Neural progenitor cell (in vitro differentiated cells): ENCODE measurements around the gene KCNQ1. TPM values are rescaled to one million over a fixed set of nuclear protein-coding genes. Genes with fewer than 3 reads are reported as not detected.
A peak's percentile ranks its signal among the peaks of the same experiment; 100 is the strongest.

Experiments used
- DNase-seq: peaks from one replicate; pipeline ENCODE4 v3.0.0-alpha.2; 2016; ENCODE audit warnings: low spot score
- H2AFZ ChIP-seq: fragments of 200-600 bp; sonication (generic); replicated peaks from 2 replicates; pipeline ENCODE4 v1.6.1; 2016; ENCODE audit warnings: antibody characterized with exemption
- H3F3A ChIP-seq: fragments of 200-600 bp; sonication (generic); 2 replicates; pipeline ENCODE4 v1.6.1; 2016; ENCODE audit warnings: antibody characterized with exemption, low read depth
- H3K27ac ChIP-seq: fragments of 200-600 bp; sonication (generic); 2 replicates; pipeline ENCODE4 v1.5.1; 2016; ENCODE audit warnings: mild to moderate bottlenecking
- H3K27me3 ChIP-seq: fragments of 200-600 bp; sonication (generic); 2 replicates; pipeline ENCODE4 v1.6.1; 2016; ENCODE audit warnings: mild to moderate bottlenecking, moderate library complexity
- H3K36me3 ChIP-seq: fragments of 200-600 bp; sonication (generic); 2 replicates; pipeline ENCODE4 v1.5.1; 2016
- H3K4me1 ChIP-seq: fragments of 200-600 bp; sonication (generic); 2 replicates; pipeline ENCODE4 v1.6.1; 2016; ENCODE audit warnings: mixed run types
- H3K4me2 ChIP-seq: fragments of 200-600 bp; sonication (generic); 2 replicates; pipeline ENCODE4 v1.6.1; 2016
- H3K4me3 ChIP-seq: fragments of 200-600 bp; sonication (generic); 2 replicates; pipeline ENCODE4 v1.5.1; 2016
- H3K79me2 ChIP-seq: fragments of 200-600 bp; sonication (generic); 2 replicates; pipeline ENCODE4 v1.6.1; 2016; ENCODE audit warnings: low read depth
- H3K9ac ChIP-seq: fragments of 200-600 bp; sonication (generic); 2 replicates; pipeline ENCODE4 v1.6.1; 2016
- H3K9me3 ChIP-seq: fragments of 200-600 bp; sonication (generic); 2 replicates; pipeline ENCODE4 v1.5.1; 2016; ENCODE audit warnings: low read depth
- H4K20me1 ChIP-seq: fragments of 200-600 bp; sonication (generic); 2 replicates; pipeline ENCODE4 v1.6.1; 2016; ENCODE audit warnings: low read depth
- H3K27ac Mint-ChIP-seq: 3 replicates; pipeline ENCODE4 v1.8.0; 2021; ENCODE audit warnings: mixed read lengths
- H3K27me3 Mint-ChIP-seq: 2 replicates; pipeline ENCODE4 v1.8.0; 2022; ENCODE audit warnings: low read depth, mild to moderate bottlenecking, inconsistent platforms, moderate library complexity, mixed read lengths; ENCODE audit not compliant: insufficient read depth
- H3K36me3 Mint-ChIP-seq: 3 replicates; pipeline ENCODE4 v1.8.0; 2021; ENCODE audit warnings: mixed read lengths
- H3K4me1 Mint-ChIP-seq: 3 replicates; pipeline ENCODE4 v1.8.0; 2021; ENCODE audit warnings: mixed read lengths
- H3K4me3 Mint-ChIP-seq: 3 replicates; pipeline ENCODE4 v1.8.0; 2021; ENCODE audit warnings: mild to moderate bottlenecking, moderate library complexity, mixed read lengths
- H3K9me3 Mint-ChIP-seq: 3 replicates; pipeline ENCODE4 v1.8.0; 2020; ENCODE audit warnings: mixed read lengths
- CTCF ChIP-seq: fragments of 200-600 bp; sonication (generic); IDR thresholded peaks from 2 replicates; pipeline ENCODE4 v1.5.1; 2017; ENCODE audit warnings: antibody characterized with exemption, mild to moderate bottlenecking
- EZH2 ChIP-seq: fragments of 200-600 bp; sonication (generic); IDR thresholded peaks from 2 replicates; pipeline ENCODE4 v1.6.1; 2017; ENCODE audit warnings: antibody characterized with exemption, mild to moderate bottlenecking, moderate library complexity
- EZH2phosphoT487 ChIP-seq: fragments of 200-600 bp; sonication (generic); IDR thresholded peaks from 2 replicates; pipeline ENCODE4 v1.6.1; 2017; ENCODE audit warnings: antibody characterized with exemption
- total RNA-seq: library from RNA; depleted of rRNA; stranded (reverse); fragments of >200 nt; gene quantifications from 2 replicates; pipeline ENCODE4 v1.2.3, GENCODE V29; 2015; ENCODE audit warnings: low replicate concordance

Gene KCNQ1
- total RNA-seq, 1 donor from 2014 or later = 0.11 TPM

DNA sequence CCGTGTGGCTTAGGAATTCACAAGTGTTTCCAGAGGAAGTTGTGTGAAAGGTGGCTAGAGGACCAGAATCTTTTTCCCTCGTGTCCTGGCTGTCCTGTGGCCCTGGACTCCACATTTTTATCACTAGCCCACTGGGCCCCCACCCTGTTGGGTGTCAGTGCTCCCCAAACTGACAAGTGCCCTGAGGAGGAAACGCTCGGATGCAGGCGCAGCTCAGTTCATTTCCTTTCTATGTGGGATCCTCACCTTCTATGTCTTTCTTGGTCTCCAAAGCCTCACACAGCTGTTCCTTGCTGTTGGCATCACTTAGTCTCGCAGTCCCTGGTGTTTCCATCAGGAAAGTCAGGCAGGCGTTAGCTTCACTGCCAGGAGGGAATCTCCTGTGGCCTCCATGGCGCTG, 323.0 kb downstream of the KCNQ1 start:
- DNase-seq = no peak
- no peaks in the 10 kb centered on the region for H3F3A ChIP-seq
- no peak overlapping the region for H3K4me3 ChIP-seq
- peak overlapping the region; percentile 24 for H3K27ac Mint-ChIP-seq
- H4K20me1 ChIP-seq = no peaks in the 10 kb centered on the region
- peaks cover 51% of the 10 kb centered on the region for H3K27me3 ChIP-seq
- no peaks in the 10 kb centered on the region for H3K4me1 ChIP-seq
- no peaks in the 10 kb centered on the region for H3K36me3 Mint-ChIP-seq
- H3K9me3 Mint-ChIP-seq = no peaks in the 10 kb centered on the region
- H3K9me3 ChIP-seq = no peaks in the 10 kb centered on the region
- no peaks in the 10 kb centered on the region for H3K36me3 ChIP-seq
- H3K4me2 ChIP-seq = no peak overlapping the region
- H3K4me1 Mint-ChIP-seq = peaks cover 4% of the 10 kb centered on the region
- H3K9ac ChIP-seq = no peak overlapping the region
- no peak overlapping the region for H3K4me3 Mint-ChIP-seq
- no peaks in the 10 kb centered on the region for H3K79me2 ChIP-seq
- no peak overlapping the region for H3K27ac ChIP-seq
- no peak overlapping the region for H2AFZ ChIP-seq
- TF ChIP-seq CTCF (no peak), EZH2phosphoT487 (no peak), EZH2 (no peak)
- peaks cover 8% of the 10 kb centered on the region for H3K27me3 Mint-ChIP-seq

DNA sequence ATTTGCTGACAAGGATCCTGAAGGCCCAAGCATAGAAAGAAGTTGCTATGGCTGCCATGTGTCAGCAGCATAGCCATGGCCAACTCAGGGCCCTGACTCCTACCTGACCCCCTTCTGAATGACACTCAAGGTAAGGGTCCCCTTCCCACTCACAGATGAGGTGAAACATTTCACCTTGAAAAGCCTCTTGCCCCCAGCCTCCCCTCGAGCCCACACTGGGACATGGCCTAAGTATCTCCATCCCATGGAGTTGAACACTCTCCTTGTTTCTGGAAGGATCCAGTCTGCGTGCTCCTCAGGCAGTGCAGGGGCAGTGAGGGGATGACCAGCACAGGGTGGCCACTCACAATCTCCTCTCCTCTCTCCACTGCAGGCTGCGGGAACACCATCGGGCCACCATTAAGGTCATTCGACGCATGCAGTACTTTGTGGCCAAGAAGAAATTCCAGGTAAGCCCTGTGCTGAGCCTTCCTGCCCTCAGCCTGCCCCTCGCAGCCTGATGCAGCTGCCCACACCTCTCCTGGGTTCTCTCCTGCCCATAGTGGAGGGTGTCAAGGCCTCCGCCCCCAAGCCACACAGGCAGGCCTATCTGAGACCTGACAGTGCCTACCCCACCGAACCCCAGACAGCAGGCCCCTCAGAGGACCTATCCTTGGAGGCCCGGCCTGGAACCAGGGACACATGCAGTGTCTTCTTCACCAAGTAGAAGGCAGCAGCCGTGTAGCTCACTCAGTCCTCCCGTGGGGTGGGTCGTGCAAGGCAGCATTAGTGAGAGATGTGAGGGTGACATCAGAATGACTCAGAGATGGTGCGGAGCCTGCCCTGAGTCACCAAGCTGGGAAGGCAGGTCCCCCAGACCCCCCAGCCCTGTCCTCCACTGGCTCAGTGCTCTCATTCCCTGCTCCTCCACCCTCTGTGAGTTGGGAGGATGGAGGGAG, 323.9 kb downstream of the KCNQ1 start:
- H3K27ac Mint-ChIP-seq = peak overlapping the region; percentile 37
- TF ChIP-seq EZH2 (no peak), EZH2phosphoT487 (no peak), CTCF (no peak)
- Histone ChIP-seq H3K9me3 (no peaks in the 10 kb centered on the region), H3K9ac (no peak overlapping the region), H3K27me3 (peaks cover 61% of the 10 kb centered on the region), H3F3A (no peaks in the 10 kb centered on the region), H3K36me3 (no peaks in the 10 kb centered on the region), H4K20me1 (no peaks in the 10 kb centered on the region), H3K27ac (no peak overlapping the region), H3K4me1 (no peaks in the 10 kb centered on the region), H3K79me2 (no peaks in the 10 kb centered on the region), H3K4me2 (no peak overlapping the region), H2AFZ (no peak overlapping the region), H3K4me3 (no peak overlapping the region)
- H3K36me3 Mint-ChIP-seq = no peaks in the 10 kb centered on the region
- H3K4me1 Mint-ChIP-seq = peaks cover 4% of the 10 kb centered on the region
- H3K4me3 Mint-ChIP-seq = no peak overlapping the region
- H3K9me3 Mint-ChIP-seq = no peaks in the 10 kb centered on the region
- DNase-seq = no peak
- peaks cover 7% of the 10 kb centered on the region for H3K27me3 Mint-ChIP-seq

- TF ChIP-seq CTCF = no peak
- no peak for TF ChIP-seq EZH2
- no peak for TF ChIP-seq EZH2phosphoT487
- Histone ChIP-seq H2AFZ (no peak overlapping the region), H3K4me2 (no peak overlapping the region), H4K20me1 (no peaks in the 10 kb centered on the region), H3K9me3 (no peaks in the 10 kb centered on the region), H3K4me1 (no peaks in the 10 kb centered on the region), H3K9ac (no peak overlapping the region), H3K27ac (no peak overlapping the region), H3K79me2 (no peaks in the 10 kb centered on the region), H3K27me3 (peaks cover 56% of the 10 kb centered on the region), H3K36me3 (no peaks in the 10 kb centered on the region), H3F3A (no peaks in the 10 kb centered on the region), H3K4me3 (no peak overlapping the region)
- no peaks in the 10 kb centered on the region for H3K9me3 Mint-ChIP-seq
- peaks cover 4% of the 10 kb centered on the region for H3K4me1 Mint-ChIP-seq
- peaks cover 5% of the 10 kb centered on the region for H3K27me3 Mint-ChIP-seq
- H3K4me3 Mint-ChIP-seq = no peak overlapping the region
- DNase-seq = no peak
- H3K27ac Mint-ChIP-seq = no peak overlapping the region
- no peaks in the 10 kb centered on the region for H3K36me3 Mint-ChIP-seq
Observed at GRCh38 chr11:2769409-2770095, 324.7 kb downstream of the KCNQ1 start.
